Chondrocyte (in vitro differentiated cells): Measurements from ENCODE around the gene KCNT1. TPM values are rescaled to one million over a fixed set of nuclear protein-coding genes. Genes with fewer than 3 reads are reported as not detected.

Source experiments
- DNase-seq: peaks from one replicate; pipeline ENCODE4 v3.0.0; 2021; ENCODE audit warnings: mixed read lengths, low spot score
- H3K27ac Mint-ChIP-seq: one replicate; pipeline ENCODE4 v1.8.0; 2021; ENCODE audit warnings: mild to moderate bottlenecking, moderate library complexity, mixed read lengths; ENCODE audit not compliant: unreplicated experiment
- H3K27me3 Mint-ChIP-seq: 2 replicates; pipeline ENCODE4 v1.8.0; 2021; ENCODE audit warnings: low read depth, mixed read lengths
- H3K36me3 Mint-ChIP-seq: 2 replicates; pipeline ENCODE4 v1.8.0; 2021; ENCODE audit warnings: low read depth, mixed read lengths
- H3K4me1 Mint-ChIP-seq: 2 replicates; pipeline ENCODE4 v1.8.0; 2021; ENCODE audit warnings: low read depth, mild to moderate bottlenecking, mixed read lengths
- H3K4me3 Mint-ChIP-seq: one replicate; pipeline ENCODE4 v1.8.0; 2021; ENCODE audit warnings: mild to moderate bottlenecking, moderate library complexity, mixed read lengths; ENCODE audit not compliant: unreplicated experiment
- H3K9me3 Mint-ChIP-seq: 2 replicates; pipeline ENCODE4 v1.8.0; 2021; ENCODE audit warnings: low read depth, mixed read lengths
- total RNA-seq: library from RNA; stranded (reverse); gene quantifications from 3 replicates; pipeline ENCODE4 v1.2.1, GENCODE V29; 2021
- TF ChIP-seq, protein P1 (sequence below): fragments of 200-600 bp; sonication (generic); IDR thresholded peaks from 2 replicates; pipeline ENCODE4 v1.5.0; 2021; ENCODE audit warnings: antibody characterized with exemption, mild to moderate bottlenecking, moderate library complexity

Gene KCNT1
- total RNA-seq, 1 donor from 2014 or later: not detected

- Mint-ChIP-seq H3K4me1 (no peaks in the 10 kb centered on the region), H3K36me3 (no peaks in the 10 kb centered on the region)
- TF ChIP-seq, protein P1, sequence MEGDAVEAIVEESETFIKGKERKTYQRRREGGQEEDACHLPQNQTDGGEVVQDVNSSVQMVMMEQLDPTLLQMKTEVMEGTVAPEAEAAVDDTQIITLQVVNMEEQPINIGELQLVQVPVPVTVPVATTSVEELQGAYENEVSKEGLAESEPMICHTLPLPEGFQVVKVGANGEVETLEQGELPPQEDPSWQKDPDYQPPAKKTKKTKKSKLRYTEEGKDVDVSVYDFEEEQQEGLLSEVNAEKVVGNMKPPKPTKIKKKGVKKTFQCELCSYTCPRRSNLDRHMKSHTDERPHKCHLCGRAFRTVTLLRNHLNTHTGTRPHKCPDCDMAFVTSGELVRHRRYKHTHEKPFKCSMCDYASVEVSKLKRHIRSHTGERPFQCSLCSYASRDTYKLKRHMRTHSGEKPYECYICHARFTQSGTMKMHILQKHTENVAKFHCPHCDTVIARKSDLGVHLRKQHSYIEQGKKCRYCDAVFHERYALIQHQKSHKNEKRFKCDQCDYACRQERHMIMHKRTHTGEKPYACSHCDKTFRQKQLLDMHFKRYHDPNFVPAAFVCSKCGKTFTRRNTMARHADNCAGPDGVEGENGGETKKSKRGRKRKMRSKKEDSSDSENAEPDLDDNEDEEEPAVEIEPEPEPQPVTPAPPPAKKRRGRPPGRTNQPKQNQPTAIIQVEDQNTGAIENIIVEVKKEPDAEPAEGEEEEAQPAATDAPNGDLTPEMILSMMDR: no peak
These were observed 83.1 kb downstream of the KCNT1 start for GRCh38 chr9:135785013-135785575.

GRCh38 chr9:135786146-135786690 is 84.2 kb downstream of the KCNT1 start:
- no peak overlapping the region for H3K27ac Mint-ChIP-seq
- H3K27me3 Mint-ChIP-seq: peaks cover 12% of the 10 kb centered on the region
- no peaks in the 10 kb centered on the region for H3K36me3 Mint-ChIP-seq
- no peaks in the 10 kb centered on the region for H3K4me1 Mint-ChIP-seq
- H3K4me3 Mint-ChIP-seq: no peak overlapping the region
- TF ChIP-seq, protein P1: no peak
- DNase-seq: no peak
- no peaks in the 10 kb centered on the region for H3K9me3 Mint-ChIP-seq

More at GRCh38 chr9:135785013-135785575, 83.1 kb downstream of the KCNT1 start:
- Mint-ChIP-seq H3K9me3 (no peaks in the 10 kb centered on the region), H3K27me3 (peaks cover 18% of the 10 kb centered on the region), H3K27ac (no peak overlapping the region), H3K4me3 (no peak overlapping the region)
- no peak for DNase-seq

GRCh38 chr9:135787317-135787716 is 85.3 kb downstream of the KCNT1 start:
- Mint-ChIP-seq H3K9me3 (no peaks in the 10 kb centered on the region), H3K36me3 (no peaks in the 10 kb centered on the region), H3K27ac (no peak overlapping the region), H3K4me1 (no peaks in the 10 kb centered on the region), H3K4me3 (no peak overlapping the region), H3K27me3 (peaks cover 11% of the 10 kb centered on the region)
- TF ChIP-seq, protein P1: no peak
- DNase-seq: no peak

- TF ChIP-seq, protein P1: no peak
- H3K36me3 Mint-ChIP-seq: no peaks in the 10 kb centered on the region
- H3K9me3 Mint-ChIP-seq: no peaks in the 10 kb centered on the region
- H3K4me3 Mint-ChIP-seq: no peak overlapping the region
- no peaks in the 10 kb centered on the region for H3K4me1 Mint-ChIP-seq
- no peak overlapping the region for H3K27ac Mint-ChIP-seq
- peaks cover 5% of the 10 kb centered on the region for H3K27me3 Mint-ChIP-seq
- no peak for DNase-seq
These were observed 86.0 kb downstream of the KCNT1 start for GRCh38 chr9:135787776-135788575.

GRCh38 chr9:135788576-135789300 is 86.8 kb downstream of the KCNT1 start:
- H3K27ac Mint-ChIP-seq: no peak overlapping the region
- H3K4me3 Mint-ChIP-seq: no peak overlapping the region
- TF ChIP-seq, protein P1: no peak
- no peaks in the 10 kb centered on the region for H3K9me3 Mint-ChIP-seq
- no peak for DNase-seq
- peaks cover 3% of the 10 kb centered on the region for H3K27me3 Mint-ChIP-seq
- H3K4me1 Mint-ChIP-seq: no peaks in the 10 kb centered on the region
- H3K36me3 Mint-ChIP-seq: no peaks in the 10 kb centered on the region
